22Rv1 (cell line): ENCODE results near the gene LCN10.

Source experiments
- CTCF ChIP-seq: fragments of 450-650 bp; IDR thresholded peaks from 2 replicates; pipeline ENCODE4 v1.5.1; 2017; ENCODE audit warnings: mild to moderate bottlenecking
- ZFX ChIP-seq: fragments of 450-650 bp; IDR thresholded peaks from 2 replicates; pipeline ENCODE4 v1.6.1; 2017; ENCODE audit warnings: antibody characterized with exemption, borderline replicate concordance

GRCh38 chr9:136787690-136788400 lies 45.1 kb upstream of the LCN10 start:
- TF ChIP-seq CTCF (peak; percentile 88), ZFX (no peak)
